CD4-positive, alpha-beta T cell treated with Interleukin-15 for 4 hours (primary cell): ENCODE data around the gene TNFRSF14.
A peak's percentile ranks its signal among the peaks of the same experiment; 100 is the strongest.
"Not testable (repeated sequence)": the region's sequence is repeated elsewhere in the genome, so short reads cannot be mapped to it uniquely, and the experiment has no call there.

Source experiments
- DNase-seq: peaks from one replicate; pipeline ENCODE4 v3.0.0-alpha.2; 2020; ENCODE audit warnings: low spot score

The TNFRSF14 gene

GRCh38 chr1:2539312-2539907, 16.8 kb upstream of the TNFRSF14 start:
- peak; percentile 32 for DNase-seq

- DNase-seq: no peak
Measured at GRCh38 chr1:2540816-2541492, 15.2 kb upstream of the TNFRSF14 start.

GRCh38 chr1:2541619-2542245, 14.4 kb upstream of the TNFRSF14 start:
- no peak for DNase-seq

- no peak for DNase-seq
Measured at GRCh38 chr1:2542246-2542915, 13.8 kb upstream of the TNFRSF14 start.

- DNase-seq: peak; percentile 23
Measured at GRCh38 chr1:2543543-2544092, 12.6 kb upstream of the TNFRSF14 start.

- no peak for DNase-seq
Measured at GRCh38 chr1:2544093-2544874, 11.9 kb upstream of the TNFRSF14 start.

- no peak for DNase-seq
Measured at GRCh38 chr1:2544875-2545640, 11.1 kb upstream of the TNFRSF14 start.

- peak; percentile 92 for DNase-seq
Measured at GRCh38 chr1:2545754-2546514, 10.2 kb upstream of the TNFRSF14 start.

- peak; percentile 89 for DNase-seq
Measured at GRCh38 chr1:2546515-2547209, 9.5 kb upstream of the TNFRSF14 start.

- peak; percentile 45 for DNase-seq
Measured at GRCh38 chr1:2547210-2548067, 8.7 kb upstream of the TNFRSF14 start.

- peak; percentile 88 for DNase-seq
Measured at GRCh38 chr1:2548068-2548589, 8.0 kb upstream of the TNFRSF14 start.

- DNase-seq: not testable (repeated sequence)
Measured at GRCh38 chr1:2549367-2550029, 6.7 kb upstream of the TNFRSF14 start.

- not testable (repeated sequence) for DNase-seq
Measured at GRCh38 chr1:2550309-2550861, 5.8 kb upstream of the TNFRSF14 start.

- DNase-seq: not testable (repeated sequence)
Measured at GRCh38 chr1:2551544-2551943, 4.6 kb upstream of the TNFRSF14 start.

- DNase-seq: no peak
Measured at GRCh38 chr1:2552189-2552588, 4.0 kb upstream of the TNFRSF14 start.

GRCh38 chr1:2553076-2553475, 3.1 kb upstream of the TNFRSF14 start:
- DNase-seq: not testable (repeated sequence)

GRCh38 chr1:2553871-2554620, 2.1 kb upstream of the TNFRSF14 start:
- no peak for DNase-seq
